MCF 10A (cell line): Measurements from ENCODE around the gene AFTPH. TPM values are rescaled to one million over a fixed set of nuclear protein-coding genes. Genes with fewer than 3 reads are reported as not detected.

Experiments used
- BruUV-seq: library from RNA; stranded (reverse); fragments of 400-500 nt; replicated peaks from 2 replicates; lab custom pipeline; 2021; lab: Mats Ljungman, UMichigan
- CTCF ChIA-PET: fragments of 300-600 bp; sonication (Branson Sonifier 250); formaldehyde crosslinking; extraction: SDS; loops from one replicate; lab custom pipeline; 2021; ENCODE audit warnings: antibody characterized with exemption, inconsistent platforms; lab: Yijun Ruan, JAX
- POLR2A ChIA-PET: fragments of 300-600, 350-650 bp; sonication (Branson Sonifier 250); formaldehyde crosslinking; extraction: SDS; loops from one replicate; lab custom pipeline; 2020; ENCODE audit warnings: antibody characterized with exemption, inconsistent platforms; lab: Yijun Ruan, JAX
- DNase-seq: peaks from one replicate; pipeline ENCODE4 v3.0.0-alpha.2; 2018; ENCODE audit not compliant: unreplicated experiment
- H3K27ac Mint-ChIP-seq: one replicate; pipeline ENCODE4 v1.8.0; 2022; ENCODE audit warnings: mild to moderate bottlenecking, low read depth, mixed read lengths; ENCODE audit not compliant: unreplicated experiment
- H3K27me3 Mint-ChIP-seq: one replicate; pipeline ENCODE4 v1.8.0; 2022; ENCODE audit warnings: mixed read lengths; ENCODE audit not compliant: insufficient read depth, unreplicated experiment
- H3K36me3 Mint-ChIP-seq: one replicate; pipeline ENCODE4 v1.8.0; 2022; ENCODE audit warnings: mild to moderate bottlenecking, moderate library complexity, mixed read lengths; ENCODE audit not compliant: insufficient read depth, unreplicated experiment
- H3K4me1 Mint-ChIP-seq: one replicate; pipeline ENCODE4 v1.8.0; 2022; ENCODE audit warnings: mixed read lengths; ENCODE audit not compliant: insufficient read depth, unreplicated experiment
- H3K4me3 Mint-ChIP-seq: one replicate; pipeline ENCODE4 v1.8.0; 2022; ENCODE audit warnings: mild to moderate bottlenecking, moderate library complexity, mixed read lengths; ENCODE audit not compliant: unreplicated experiment
- H3K9me3 Mint-ChIP-seq: one replicate; pipeline ENCODE4 v1.8.0; 2022; ENCODE audit warnings: mixed read lengths; ENCODE audit not compliant: unreplicated experiment
- intact Hi-C: fragments of 100-400 bp; cut with micrococcal nuclease; formaldehyde crosslinking; loops from 2 replicates; pipeline ENCODE4 v1.14.1; 2022
- total RNA-seq: library from RNA; stranded (reverse); gene quantifications from 2 replicates; pipeline ENCODE4 v1.2.3, GENCODE V29; 2022
- TF ChIP-seq, protein P1 (sequence below): fragments of 200-600 bp; IDR thresholded peaks from one replicate; pipeline ENCODE4 v1.8.0; 2022; ENCODE audit warnings: antibody characterized with exemption, mild to moderate bottlenecking; ENCODE audit not compliant: unreplicated experiment

AFTPH gene
- total RNA-seq, 1 experiment from 2014 or later = 24.7 TPM

DNA sequence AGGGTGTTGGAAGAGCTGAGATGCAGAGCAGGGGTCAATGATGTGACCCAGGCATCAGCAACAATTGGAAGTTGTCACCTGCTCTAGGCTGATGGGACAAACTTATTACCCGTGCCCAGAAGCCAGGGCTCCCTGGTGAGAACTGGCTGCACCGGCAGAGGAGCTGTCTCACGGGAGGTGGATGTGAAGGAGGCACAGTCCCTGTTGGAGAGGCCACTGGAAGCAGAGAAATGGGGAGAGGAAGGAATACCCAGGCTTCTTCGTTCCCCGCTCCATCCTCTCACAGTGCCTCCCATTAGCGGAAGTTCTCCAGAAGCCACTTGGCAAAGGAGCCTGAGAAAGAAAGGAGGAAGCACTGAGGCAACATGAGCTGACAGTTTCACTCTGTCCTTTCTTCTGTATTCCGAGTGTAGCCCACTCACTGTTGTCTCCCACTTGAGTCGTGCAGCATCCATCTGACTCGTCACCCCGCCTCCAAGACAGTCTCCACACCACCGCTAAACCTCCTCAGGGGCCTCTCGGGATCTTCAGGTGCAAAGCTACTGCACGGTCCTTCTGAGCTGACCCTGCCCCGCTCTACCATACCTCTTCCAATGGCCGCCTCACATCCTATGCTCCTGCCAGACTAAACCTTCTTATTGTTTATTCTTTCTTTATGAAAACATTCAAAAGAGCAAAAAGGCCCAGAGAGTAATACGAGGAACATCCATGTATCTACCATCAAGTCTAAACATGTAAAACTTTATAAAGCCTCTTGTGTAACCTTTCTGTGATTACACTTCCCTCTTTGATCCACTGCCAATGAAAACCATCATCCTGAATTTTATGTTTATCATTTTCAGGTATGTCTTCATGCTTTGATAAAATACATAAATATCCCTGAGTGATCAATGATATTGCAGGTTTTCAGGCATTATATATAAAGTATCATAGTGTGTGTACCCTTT, 19.1 kb upstream of the AFTPH start:
- CTCF ChIA-PET = interaction anchor here (0.6 to 4.1 kb wide), 4 partner anchors 18 to 174 kb away, joined by 3 to 15 read pairs (median 12); no protein-coding TSS in a partner anchor

DNA sequence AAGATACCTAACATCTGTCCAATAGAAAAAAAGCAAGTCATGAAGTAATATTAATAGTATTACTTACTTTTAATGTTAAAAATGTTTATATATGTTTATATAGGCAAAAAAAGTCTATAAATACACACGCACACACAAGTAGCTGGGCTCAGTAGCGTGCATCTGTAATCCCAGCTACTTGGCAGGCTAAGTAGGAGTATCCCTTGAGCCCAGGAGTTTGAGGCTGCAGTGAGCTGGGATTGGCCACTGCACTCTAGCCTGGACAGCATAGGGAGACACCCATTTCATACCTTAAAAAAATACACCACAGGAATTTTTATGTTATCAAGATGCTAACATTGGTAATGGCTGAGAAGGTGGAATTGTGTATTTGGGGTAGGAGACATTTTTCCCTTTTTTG, 17.4 kb upstream of the AFTPH start:
- ChIA-PET CTCF (interaction anchor here (1.0 to 4.1 kb wide), 3 partner anchors 16 to 176 kb away, joined by 3 to 15 read pairs (median 5); no protein-coding TSS in a partner anchor), POLR2A (interaction anchor here (1.6 kb wide), 1 partner anchor 245 kb away, joined by 3 read pairs; no protein-coding TSS in a partner anchor)
- no peak overlapping the region for H3K27ac Mint-ChIP-seq
- H3K27me3 Mint-ChIP-seq = no peaks in the 10 kb centered on the region
- TF ChIP-seq, protein P1, sequence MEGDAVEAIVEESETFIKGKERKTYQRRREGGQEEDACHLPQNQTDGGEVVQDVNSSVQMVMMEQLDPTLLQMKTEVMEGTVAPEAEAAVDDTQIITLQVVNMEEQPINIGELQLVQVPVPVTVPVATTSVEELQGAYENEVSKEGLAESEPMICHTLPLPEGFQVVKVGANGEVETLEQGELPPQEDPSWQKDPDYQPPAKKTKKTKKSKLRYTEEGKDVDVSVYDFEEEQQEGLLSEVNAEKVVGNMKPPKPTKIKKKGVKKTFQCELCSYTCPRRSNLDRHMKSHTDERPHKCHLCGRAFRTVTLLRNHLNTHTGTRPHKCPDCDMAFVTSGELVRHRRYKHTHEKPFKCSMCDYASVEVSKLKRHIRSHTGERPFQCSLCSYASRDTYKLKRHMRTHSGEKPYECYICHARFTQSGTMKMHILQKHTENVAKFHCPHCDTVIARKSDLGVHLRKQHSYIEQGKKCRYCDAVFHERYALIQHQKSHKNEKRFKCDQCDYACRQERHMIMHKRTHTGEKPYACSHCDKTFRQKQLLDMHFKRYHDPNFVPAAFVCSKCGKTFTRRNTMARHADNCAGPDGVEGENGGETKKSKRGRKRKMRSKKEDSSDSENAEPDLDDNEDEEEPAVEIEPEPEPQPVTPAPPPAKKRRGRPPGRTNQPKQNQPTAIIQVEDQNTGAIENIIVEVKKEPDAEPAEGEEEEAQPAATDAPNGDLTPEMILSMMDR = no peak
- H3K36me3 Mint-ChIP-seq = no peaks in the 10 kb centered on the region
- no peaks in the 10 kb centered on the region for H3K9me3 Mint-ChIP-seq
- H3K4me3 Mint-ChIP-seq = no peak overlapping the region
- intact Hi-C loops = no loop called here
- H3K4me1 Mint-ChIP-seq = peaks cover 9% of the 10 kb centered on the region
- BruUV-seq = no TSS peak
- no peak for DNase-seq

More for the DNA sequence above, 19.1 kb upstream of the AFTPH start:
- Mint-ChIP-seq H3K27ac (no peak overlapping the region), H3K27me3 (no peaks in the 10 kb centered on the region), H3K4me3 (no peak overlapping the region), H3K4me1 (peaks cover 9% of the 10 kb centered on the region), H3K36me3 (no peaks in the 10 kb centered on the region), H3K9me3 (no peaks in the 10 kb centered on the region)
- intact Hi-C loops = no loop called here
- DNase-seq = no peak
- TF ChIP-seq, protein P1 = no peak
- no TSS peak for BruUV-seq
- POLR2A ChIA-PET = interaction anchor here (0.6 to 1.6 kb wide), 3 partner anchors 19 to 663 kb away, joined by 3 to 5 read pairs (median 4); partner anchors contain the start of gene AFTPH

DNA sequence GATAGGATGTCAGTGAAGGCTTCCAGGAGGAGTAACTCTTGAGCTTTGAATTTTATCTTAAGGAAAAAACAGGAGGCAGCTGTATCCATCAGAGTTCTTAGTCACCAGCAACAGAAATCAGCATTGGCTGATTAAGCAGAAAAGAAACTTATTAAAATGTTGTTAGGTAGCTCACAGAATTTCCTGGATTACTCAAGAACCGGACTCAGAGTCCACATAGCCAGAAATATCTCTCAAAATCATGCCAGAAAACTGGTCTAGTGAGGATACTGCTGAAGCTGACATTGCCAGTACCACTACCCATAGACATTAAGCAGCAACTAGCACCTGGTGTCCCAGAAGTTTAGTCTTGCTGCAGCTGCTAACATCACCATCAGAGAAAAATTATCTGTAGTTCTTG, 10.1 kb upstream of the AFTPH start:
- POLR2A ChIA-PET = interaction anchor here (1.0 to 1.9 kb wide), 3 partner anchors 10 to 28 kb away, joined by 4 to 9 read pairs (median 5); partner anchors contain the start of gene AFTPH
- TF ChIP-seq, protein P1 = no peak
- no peak for DNase-seq
- intact Hi-C loops = no loop called here
- Mint-ChIP-seq H3K36me3 (no peaks in the 10 kb centered on the region), H3K4me1 (no peaks in the 10 kb centered on the region), H3K27me3 (no peaks in the 10 kb centered on the region), H3K27ac (no peak overlapping the region), H3K9me3 (no peaks in the 10 kb centered on the region), H3K4me3 (no peak overlapping the region)
- no TSS peak for BruUV-seq
- CTCF ChIA-PET = interaction anchor here (1.0 to 1.8 kb wide), 3 partner anchors 9 to 183 kb away, joined by 3 to 18 read pairs (median 3); partner anchors contain the start of gene AFTPH

DNA sequence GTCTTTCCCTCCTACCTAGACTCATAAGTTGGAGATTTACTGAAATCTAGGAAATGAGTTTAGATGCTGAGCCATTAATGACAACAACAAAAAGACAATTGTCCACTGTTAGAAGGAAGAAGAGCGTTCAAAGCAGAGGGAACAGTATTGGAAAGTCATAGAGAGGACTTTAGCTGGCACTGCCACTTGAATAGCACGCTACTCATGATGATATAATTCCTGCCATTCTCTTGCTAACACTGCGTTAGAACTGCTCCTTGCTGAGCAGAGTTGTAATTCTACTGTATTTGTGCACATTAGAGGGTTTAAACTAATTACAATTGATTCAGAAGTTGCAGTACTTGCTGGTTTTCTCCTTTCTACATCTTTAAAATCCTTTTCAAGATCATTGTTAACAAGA, 9.0 kb upstream of the AFTPH start:
- POLR2A ChIA-PET = interaction anchor here (1.4 to 1.9 kb wide), 2 partner anchors 9 to 29 kb away, joined by 5 to 9 read pairs; partner anchors contain the start of gene AFTPH

More for the DNA sequence above, 9.0 kb upstream of the AFTPH start:
- Mint-ChIP-seq H3K4me3 (no peak overlapping the region), H3K27me3 (no peaks in the 10 kb centered on the region), H3K27ac (no peak overlapping the region), H3K36me3 (no peaks in the 10 kb centered on the region), H3K4me1 (no peaks in the 10 kb centered on the region), H3K9me3 (no peaks in the 10 kb centered on the region)
- BruUV-seq = no TSS peak
- intact Hi-C loops = no loop called here
- TF ChIP-seq, protein P1 = no peak
- CTCF ChIA-PET = interaction anchor here (1.0 to 2.3 kb wide), 4 partner anchors 8 to 184 kb away, joined by 3 to 18 read pairs (median 6); partner anchors contain the start of gene AFTPH
- DNase-seq = no peak
